Measurements from ENCODE around the gene NFATC3.

DNA sequence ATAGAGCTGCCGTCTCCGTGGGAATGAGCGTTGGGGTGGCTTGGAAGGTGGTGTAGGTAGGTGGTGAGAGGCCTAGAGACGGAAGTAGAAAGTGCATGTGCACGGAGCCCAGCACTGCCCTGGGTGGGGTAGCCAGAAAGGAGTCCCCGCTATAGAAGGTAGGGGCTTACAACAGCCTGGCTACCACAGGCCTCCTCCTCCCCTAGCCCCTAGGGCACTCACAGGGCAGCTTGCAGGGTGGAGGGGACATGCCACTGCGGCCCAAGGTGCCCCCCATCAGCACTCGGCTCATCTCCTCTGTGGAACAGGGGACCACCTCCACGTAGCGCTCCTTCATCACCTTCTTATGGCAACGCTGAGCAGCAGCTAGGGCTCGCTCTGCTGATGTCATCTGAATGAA is 145.8 kb downstream of the NFATC3 start:
- TF ChIP-seq, protein P1, sequence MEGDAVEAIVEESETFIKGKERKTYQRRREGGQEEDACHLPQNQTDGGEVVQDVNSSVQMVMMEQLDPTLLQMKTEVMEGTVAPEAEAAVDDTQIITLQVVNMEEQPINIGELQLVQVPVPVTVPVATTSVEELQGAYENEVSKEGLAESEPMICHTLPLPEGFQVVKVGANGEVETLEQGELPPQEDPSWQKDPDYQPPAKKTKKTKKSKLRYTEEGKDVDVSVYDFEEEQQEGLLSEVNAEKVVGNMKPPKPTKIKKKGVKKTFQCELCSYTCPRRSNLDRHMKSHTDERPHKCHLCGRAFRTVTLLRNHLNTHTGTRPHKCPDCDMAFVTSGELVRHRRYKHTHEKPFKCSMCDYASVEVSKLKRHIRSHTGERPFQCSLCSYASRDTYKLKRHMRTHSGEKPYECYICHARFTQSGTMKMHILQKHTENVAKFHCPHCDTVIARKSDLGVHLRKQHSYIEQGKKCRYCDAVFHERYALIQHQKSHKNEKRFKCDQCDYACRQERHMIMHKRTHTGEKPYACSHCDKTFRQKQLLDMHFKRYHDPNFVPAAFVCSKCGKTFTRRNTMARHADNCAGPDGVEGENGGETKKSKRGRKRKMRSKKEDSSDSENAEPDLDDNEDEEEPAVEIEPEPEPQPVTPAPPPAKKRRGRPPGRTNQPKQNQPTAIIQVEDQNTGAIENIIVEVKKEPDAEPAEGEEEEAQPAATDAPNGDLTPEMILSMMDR (IDR thresholded peaks at IDR 0.05), result no peak
- no peak for TF ChIP-seq POLR2A (IDR thresholded peaks at IDR 0.05)
